ENCODE measurements around the gene IER2.
"Not testable (repeated sequence)": the region's sequence is repeated elsewhere in the genome, so short reads cannot be mapped to it uniquely, and the experiment has no call there.

The IER2 gene

GRCh38 chr19:13146763-13147563 lies 3.2 kb upstream of the IER2 start:
- DNase-seq, result no peak

- not testable (repeated sequence) for DNase-seq
Measured at GRCh38 chr19:13149173-13149627, 1.0 kb upstream of the IER2 start.

- peak; percentile 34 for DNase-seq
Measured at GRCh38 chr19:13149628-13150186, 504 bp upstream of the IER2 start.

GRCh38 chr19:13150931-13151604 lies 857 bp downstream of the IER2 start:
- DNase-seq, result no peak

- DNase-seq, result peak; percentile 98
Measured at GRCh38 chr19:13151605-13152355, 1.6 kb downstream of the IER2 start.

GRCh38 chr19:13152356-13152973 lies 2.3 kb downstream of the IER2 start:
- DNase-seq, result no peak

- DNase-seq, result peak; percentile 92
Measured at GRCh38 chr19:13152974-13153568, 2.9 kb downstream of the IER2 start.

- DNase-seq, result peak; percentile 48
Measured at GRCh38 chr19:13153569-13154240, 3.5 kb downstream of the IER2 start.

- DNase-seq, result peak; percentile 55
Measured at GRCh38 chr19:13154241-13154778, 4.1 kb downstream of the IER2 start.

GRCh38 chr19:13154911-13155471 lies 4.8 kb downstream of the IER2 start:
- peak; percentile 57 for DNase-seq

GRCh38 chr19:13155472-13156359 lies 5.5 kb downstream of the IER2 start:
- DNase-seq, result peak; percentile 70

- no peak for DNase-seq
Measured at GRCh38 chr19:13159713-13160112, 9.5 kb downstream of the IER2 start.

GRCh38 chr19:13160557-13160956 lies 10.3 kb downstream of the IER2 start:
- no peak for DNase-seq

- DNase-seq, result peak; percentile 96
Measured at GRCh38 chr19:13162724-13163608, 12.8 kb downstream of the IER2 start.

GRCh38 chr19:13163609-13164342 lies 13.6 kb downstream of the IER2 start:
- peak; percentile 44 for DNase-seq

GRCh38 chr19:13164343-13165161 lies 14.3 kb downstream of the IER2 start:
- peak; percentile 84 for DNase-seq
